Measurements from ENCODE around the gene MINDY2.
"Not testable (repeated sequence)": the region's sequence is repeated elsewhere in the genome, so short reads cannot be mapped to it uniquely, and the experiment has no call there.

The MINDY2 gene

DNA sequence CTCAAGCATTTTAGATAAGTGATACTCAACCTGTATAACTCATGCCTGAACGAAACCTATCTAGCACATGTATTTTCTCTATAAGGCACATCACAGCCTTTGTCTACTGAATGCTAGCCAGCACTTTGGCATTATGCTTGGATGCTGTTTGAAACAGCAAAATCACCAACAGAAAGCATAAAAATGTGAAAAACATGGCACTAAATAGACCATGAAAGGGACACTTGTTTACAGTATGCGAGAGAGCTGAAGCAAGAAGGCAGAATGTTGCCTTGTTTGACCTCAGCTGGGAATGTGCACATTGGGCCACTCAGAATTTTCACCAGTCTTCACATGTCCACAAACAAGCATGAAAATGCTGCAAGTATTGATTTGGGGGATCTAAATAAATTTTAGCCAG is 59.5 kb downstream of the MINDY2 start:
- no peak for DNase-seq (ENCODE audit: low read depth in 2 of 2)

GRCh38 chr15:58833681-58834426 is 62.8 kb downstream of the MINDY2 start:
- DNase-seq (ENCODE audit: low read depth in 2 of 2): not testable (repeated sequence)

DNA sequence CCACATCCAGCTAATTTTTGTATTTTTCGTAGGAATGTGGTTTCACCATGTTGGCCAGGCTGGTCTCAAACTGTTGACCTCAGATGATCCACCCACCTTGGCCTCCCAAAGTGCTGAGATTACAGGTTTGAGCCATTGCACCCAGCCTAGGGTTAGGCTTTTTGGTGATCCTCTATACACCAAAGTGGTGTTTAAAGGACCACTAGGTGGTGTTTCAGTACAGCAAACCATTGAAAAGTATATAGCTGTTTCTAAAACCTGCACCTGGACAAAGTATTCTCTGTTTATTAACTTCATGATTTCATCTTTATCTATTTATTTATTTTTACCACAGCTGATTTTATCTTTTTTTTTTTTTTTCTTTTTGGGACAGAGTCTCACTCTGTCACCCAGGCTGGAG is 68.4 kb downstream of the MINDY2 start:
- DNase-seq (ENCODE audit: low read depth in 2 of 2): no peak

GRCh38 chr15:58840048-58840447 is 68.9 kb downstream of the MINDY2 start:
- no peak for DNase-seq (ENCODE audit: low read depth in 2 of 2)

DNA sequence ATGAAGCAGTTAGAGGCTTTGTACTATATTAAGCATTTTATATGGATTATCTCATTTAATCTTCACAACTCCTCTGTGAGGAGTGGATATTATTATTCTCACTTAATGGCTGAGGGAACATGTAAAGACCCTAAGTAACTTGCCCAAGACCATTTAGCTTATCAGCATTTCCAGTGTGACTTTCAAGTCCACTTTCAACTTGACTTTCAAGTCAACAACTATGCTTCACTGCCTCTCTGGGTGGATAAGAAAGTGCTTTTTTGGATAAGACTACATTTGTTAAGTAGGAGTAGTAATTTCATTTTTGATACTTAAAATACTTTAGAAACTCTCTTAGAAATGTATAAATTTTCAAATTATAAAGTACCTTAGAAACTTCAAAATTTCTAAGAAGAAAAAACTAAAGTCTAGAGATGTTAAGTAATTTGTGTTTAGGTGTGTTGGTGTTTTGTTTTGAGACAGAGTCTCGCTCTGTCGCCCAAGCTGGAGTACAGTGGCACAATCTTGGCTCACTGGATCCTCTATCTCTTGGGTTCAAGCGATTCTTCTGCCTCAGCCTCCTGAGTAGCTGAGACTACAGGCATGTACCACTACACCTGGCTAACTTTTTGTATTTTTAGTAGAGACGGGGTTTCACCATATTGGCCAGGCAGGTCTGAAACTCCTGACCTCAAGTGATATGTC is 71.8 kb downstream of the MINDY2 start:
- no peak for DNase-seq (ENCODE audit: low read depth in 2 of 2)

- not testable (repeated sequence) for DNase-seq (ENCODE audit: low read depth in 2 of 2)
Observed at GRCh38 chr15:58851205-58851604, 80.1 kb downstream of the MINDY2 start.

DNA sequence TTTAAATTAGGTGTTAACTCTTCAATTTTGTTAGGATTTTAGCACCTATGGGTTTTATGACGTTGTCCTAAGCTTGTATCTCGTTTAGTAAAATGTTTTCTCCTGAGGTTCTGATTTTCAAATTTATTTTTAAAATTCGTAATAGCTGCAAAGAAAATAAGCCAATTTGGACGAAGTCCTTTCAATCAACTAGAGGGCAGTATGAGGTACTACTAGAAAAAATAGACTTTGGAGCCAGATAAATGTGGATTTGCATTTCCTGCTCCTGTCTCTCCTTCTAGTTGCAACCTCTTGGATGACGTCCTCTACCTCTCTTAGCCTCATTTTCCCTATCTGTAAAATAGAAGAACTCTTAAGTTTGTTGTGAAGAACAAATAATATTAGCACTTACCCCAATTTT is 81.2 kb downstream of the MINDY2 start:
- DNase-seq (ENCODE audit: low read depth in 2 of 2): no peak

DNA sequence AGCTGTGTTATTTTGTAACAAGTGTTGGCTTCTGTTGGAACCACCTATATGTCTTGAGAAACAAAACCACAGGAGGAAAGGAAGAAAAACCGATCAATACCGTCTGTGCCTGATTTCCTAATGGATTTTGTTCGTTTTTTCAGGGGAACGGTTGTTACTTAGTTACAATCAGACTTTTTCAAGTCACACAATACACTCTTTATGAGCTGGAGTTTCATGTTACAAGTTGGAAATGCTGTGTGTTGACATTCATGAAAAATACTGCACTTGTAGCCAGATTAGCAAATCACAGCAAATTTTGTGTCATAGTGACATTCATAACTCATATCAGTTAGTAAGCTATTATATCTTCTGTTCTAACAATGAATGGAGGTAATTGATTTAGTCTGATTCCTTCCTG is 83.5 kb downstream of the MINDY2 start:
- no peak for DNase-seq (ENCODE audit: low read depth in 2 of 2)

GRCh38 chr15:58856086-58856485 is 85.0 kb downstream of the MINDY2 start:
- peak; percentile 43 to 51 for DNase-seq (ENCODE audit: low read depth in 2 of 2)

- DNase-seq (ENCODE audit: low read depth in 2 of 2): not testable (repeated sequence)
Observed at GRCh38 chr15:58856621-58857020, 85.5 kb downstream of the MINDY2 start.

DNA sequence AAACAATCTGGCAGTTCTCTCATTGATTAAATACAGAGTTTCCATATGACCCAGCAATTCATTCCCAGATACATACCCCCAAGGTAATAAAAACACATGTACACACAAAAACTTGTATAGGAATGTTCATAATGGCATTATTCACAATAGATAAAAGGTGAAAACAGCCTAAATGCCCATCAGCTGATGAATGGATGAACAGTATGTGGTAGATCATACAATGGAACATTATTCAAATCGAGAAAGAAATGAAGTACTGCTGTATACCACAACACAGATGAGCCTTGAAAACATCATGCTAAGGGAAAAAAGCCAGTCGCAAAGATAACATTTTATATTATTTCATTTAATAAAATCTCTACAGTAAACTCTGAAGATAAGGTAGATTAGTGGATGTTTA is 91.2 kb downstream of the MINDY2 start:
- no peak for DNase-seq (ENCODE audit: low read depth in 2 of 2)

DNA sequence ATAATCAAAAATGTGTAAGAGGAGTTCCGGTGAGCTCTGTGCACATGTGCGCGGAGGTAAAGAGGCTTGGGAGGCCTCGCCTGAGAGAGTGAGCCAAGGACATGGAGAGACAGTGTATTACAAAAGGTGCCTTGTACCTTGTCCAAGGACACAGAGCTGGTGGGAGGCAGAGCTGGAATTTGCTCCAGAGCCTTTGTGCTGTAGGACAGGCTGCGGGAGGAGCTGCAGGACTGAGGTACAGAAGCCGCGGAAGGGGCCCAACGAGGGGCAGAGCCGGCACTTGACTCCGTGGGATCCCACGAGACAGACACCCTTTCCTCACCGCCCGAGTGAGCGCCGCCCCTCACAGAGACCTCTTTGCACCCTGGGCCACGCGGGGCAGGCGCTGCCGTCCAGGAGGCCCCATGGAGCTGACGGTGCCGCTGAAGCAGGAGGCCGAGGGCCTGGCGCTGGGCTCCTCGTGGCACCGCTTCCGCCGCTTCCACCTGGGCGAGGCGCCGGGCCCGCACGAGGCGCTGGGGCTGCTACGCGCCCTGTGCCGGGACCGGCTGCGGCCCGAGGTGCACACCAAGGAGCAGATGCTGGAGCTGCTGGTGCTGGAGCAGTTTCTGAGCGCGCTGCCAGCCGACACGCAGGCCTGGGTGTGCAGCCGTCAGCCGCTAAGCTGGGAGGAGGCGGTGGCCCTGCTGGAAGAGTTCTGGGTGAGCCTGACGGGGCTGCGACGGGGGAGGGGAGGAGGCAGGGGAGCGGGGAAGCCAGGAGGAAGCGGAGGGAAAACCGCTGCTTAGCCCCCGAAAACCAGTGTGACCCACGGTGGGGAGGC is 93.7 kb downstream of the MINDY2 start:
- DNase-seq (ENCODE audit: low read depth in 2 of 2): no peak

- DNase-seq (ENCODE audit: low read depth in 2 of 2): no peak
Observed at GRCh38 chr15:58865425-58865880, 94.4 kb downstream of the MINDY2 start.

DNA sequence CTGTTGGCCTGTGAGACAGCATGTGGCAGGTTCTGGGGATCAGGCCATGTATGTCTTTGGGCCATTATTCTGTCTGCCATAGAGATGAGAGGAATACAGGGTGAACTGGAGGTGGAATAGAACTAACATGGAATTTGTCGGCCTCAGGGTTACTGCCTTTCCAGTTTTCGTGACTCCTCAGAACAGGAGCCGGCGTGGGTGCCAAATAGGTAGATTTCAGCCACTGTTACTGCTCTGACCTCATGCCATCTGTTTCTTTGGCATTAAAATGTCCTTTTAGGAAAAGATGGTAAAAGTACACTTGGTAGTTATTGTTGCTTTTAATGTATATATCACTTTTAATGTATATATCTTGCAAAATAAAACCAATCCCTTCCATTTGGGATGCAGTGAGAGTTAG is 96.8 kb downstream of the MINDY2 start:
- DNase-seq (ENCODE audit: low read depth in 2 of 2): no peak

DNA sequence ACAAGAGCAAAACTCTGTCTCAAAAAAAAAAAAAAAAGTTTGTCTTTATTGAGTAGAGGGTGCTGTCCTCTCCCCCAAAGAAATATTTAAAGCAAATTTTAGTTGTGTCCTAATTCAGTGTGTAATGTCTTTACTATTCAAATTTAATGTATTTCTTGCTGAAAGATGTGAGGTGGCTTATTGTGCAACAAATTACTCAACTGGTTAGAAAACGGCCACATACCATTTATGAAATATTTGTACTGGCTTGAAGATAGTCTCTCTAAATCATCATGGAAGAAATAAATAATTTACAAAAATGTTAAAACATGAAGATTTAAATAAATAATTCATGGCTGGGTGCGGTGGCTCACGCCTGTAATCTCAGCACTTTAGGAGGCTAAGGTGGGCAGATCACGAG is 99.3 kb downstream of the MINDY2 start:
- peak; percentile 30 to 44 for DNase-seq (ENCODE audit: low read depth in 2 of 2)

DNA sequence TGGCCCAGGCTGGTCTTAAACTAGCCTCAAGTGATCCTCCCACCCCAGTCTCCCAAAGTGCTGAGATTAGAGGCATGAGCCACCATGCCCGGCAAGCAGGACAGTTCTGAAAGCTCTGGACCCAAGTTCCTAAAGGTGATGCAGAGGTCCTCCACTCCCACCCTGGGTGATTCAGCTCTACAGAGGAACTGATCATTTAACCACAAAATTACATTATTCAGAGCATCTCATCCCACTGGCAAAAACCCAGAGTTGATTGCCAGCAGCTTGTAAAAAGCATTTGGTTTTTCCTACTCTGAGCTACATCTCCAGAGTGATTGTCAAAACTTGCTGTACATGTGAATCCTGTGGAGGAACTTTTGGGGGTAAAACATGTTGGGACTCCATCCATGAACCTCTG is 102.2 kb downstream of the MINDY2 start:
- DNase-seq (ENCODE audit: low read depth in 2 of 2): peak; percentile 35 to 53

DNA sequence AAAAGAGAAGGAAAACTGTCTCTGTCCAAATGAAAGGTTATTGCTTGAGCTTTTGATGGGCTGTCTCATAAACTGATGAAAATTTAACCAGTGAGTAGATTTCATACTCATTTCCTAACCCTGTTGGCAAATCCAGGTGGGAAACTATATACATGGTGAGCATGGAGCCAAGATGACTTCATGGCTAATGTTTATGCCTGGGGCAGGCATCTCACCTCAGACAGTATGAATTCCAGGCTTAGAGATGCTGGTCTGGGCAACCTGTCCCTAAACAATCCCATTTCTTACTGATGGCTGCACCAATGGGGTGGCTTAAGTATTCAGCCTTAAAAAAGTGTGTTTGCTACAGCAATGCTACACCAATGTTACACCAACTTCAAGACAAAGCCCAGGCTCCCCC is 104.2 kb downstream of the MINDY2 start:
- DNase-seq (ENCODE audit: low read depth in 2 of 2): no peak

GRCh38 chr15:58876306-58877106 is 105.4 kb downstream of the MINDY2 start:
- DNase-seq (ENCODE audit: low read depth in 2 of 2): no peak

DNA sequence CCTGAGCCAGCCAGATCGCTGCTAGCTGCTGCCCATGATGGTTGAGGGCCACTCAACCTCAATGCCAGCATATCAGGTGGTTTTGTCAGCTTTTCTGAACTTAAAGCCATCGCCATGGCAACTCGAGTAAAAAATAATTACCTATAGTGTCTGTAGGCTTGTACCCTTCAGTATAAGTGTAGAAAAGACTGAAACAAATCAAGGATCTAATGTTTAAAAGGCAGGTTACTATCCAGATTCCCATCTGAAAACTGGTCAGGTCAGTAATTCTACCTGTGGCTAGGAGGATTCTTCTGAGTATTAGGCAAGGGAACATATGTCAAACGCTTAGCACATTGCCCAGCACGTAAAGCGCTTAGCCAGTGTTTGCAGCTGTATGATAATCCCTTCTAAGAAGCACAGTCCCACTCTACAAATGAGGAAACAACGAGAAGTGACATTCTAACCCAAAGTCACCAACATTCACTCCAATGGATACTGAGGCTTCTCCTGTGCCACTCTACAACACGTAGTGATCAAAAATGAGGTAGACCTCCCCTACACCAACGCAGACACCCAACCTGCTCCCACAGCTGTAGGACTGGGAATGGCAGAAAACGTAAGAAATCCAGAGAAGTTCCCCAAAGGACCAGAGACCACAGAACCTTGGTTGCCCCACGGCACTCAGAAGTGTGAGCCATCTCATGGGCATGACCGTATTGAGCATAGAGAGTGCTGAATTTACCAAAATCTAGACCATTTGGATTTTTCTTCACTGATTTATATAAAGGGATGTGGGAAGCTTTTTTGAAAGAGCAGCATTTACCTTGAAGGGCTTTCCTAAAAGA is 107.1 kb downstream of the MINDY2 start:
- DNase-seq (ENCODE audit: low read depth in 2 of 2): no peak

DNA sequence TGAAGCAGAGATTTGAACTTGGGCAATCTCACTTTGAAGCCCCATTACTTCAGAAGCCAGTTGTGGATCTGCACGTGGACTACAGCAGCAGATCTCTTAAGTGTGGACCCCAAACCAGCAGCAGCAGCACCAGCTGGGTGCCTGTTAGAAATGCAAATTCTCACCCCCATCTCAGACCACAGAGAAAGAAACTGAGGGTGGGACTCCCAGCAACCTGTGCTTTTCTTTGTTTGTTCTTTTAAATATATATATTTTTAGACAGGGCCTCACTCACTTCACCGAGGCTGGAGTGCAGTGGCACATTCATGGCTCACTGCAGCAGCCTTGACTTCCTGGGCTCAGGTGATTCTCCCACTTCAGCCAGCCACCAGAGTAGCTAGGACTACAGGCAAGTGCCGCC is 109.2 kb downstream of the MINDY2 start:
- DNase-seq (ENCODE audit: low read depth in 2 of 2): no peak

GRCh38 chr15:58882243-58882642 is 111.1 kb downstream of the MINDY2 start:
- DNase-seq (ENCODE audit: low read depth in 2 of 2): no peak

Data from fibroblast of skin of left biceps (primary cell).